GM19468 (cell line): Measurements from ENCODE around the gene CUBN.
"Not testable (repeated sequence)": the region's sequence is repeated elsewhere in the genome, so short reads cannot be mapped to it uniquely, and the experiment has no call there.

ENCODE experiments used
- ATAC-seq: cut with Tn5 transposase; IDR thresholded peaks from one replicate; pipeline ENCODE4 v1.9.1; 2021; ENCODE audit warnings: mild to moderate bottlenecking, moderate library complexity, moderate number of reproducible peaks; ENCODE audit not compliant: unreplicated experiment; ENCODE audit errors: extremely low read depth

Gene CUBN

GRCh38 chr10:16856092-16856491 lies 273.5 kb downstream of the CUBN start:
- no peak for ATAC-seq

GRCh38 chr10:16854623-16855022 lies 275.0 kb downstream of the CUBN start:
- ATAC-seq: no peak

GRCh38 chr10:16853809-16854208 lies 275.8 kb downstream of the CUBN start:
- ATAC-seq: no peak

GRCh38 chr10:16853201-16853600 lies 276.4 kb downstream of the CUBN start:
- no peak for ATAC-seq

GRCh38 chr10:16852624-16853023 lies 277.0 kb downstream of the CUBN start:
- ATAC-seq: no peak

- ATAC-seq: no peak
Measured at GRCh38 chr10:16848562-16849154, 281.0 kb downstream of the CUBN start.

- no peak for ATAC-seq
Measured at GRCh38 chr10:16847644-16848043, 282.0 kb downstream of the CUBN start.

GRCh38 chr10:16845248-16845647 lies 284.4 kb downstream of the CUBN start:
- no peak for ATAC-seq

GRCh38 chr10:16843252-16843870 lies 286.2 kb downstream of the CUBN start:
- no peak for ATAC-seq

- ATAC-seq: no peak
Measured at GRCh38 chr10:16835228-16835627, 294.4 kb downstream of the CUBN start.

- no peak for ATAC-seq
Measured at GRCh38 chr10:16832351-16833080, 297.1 kb downstream of the CUBN start.

GRCh38 chr10:16828701-16829175 lies 300.9 kb downstream of the CUBN start:
- ATAC-seq: no peak

GRCh38 chr10:16828114-16828568 lies 301.5 kb downstream of the CUBN start:
- no peak for ATAC-seq

- not testable (repeated sequence) for ATAC-seq
Measured at GRCh38 chr10:16827474-16827873, 302.1 kb downstream of the CUBN start.

GRCh38 chr10:16822726-16823360 lies 306.8 kb downstream of the CUBN start:
- ATAC-seq: no peak

GRCh38 chr10:16822027-16822426 lies 307.6 kb downstream of the CUBN start:
- ATAC-seq: no peak

GRCh38 chr10:16820421-16820820 lies 309.2 kb downstream of the CUBN start:
- no peak for ATAC-seq

- ATAC-seq: no peak
Measured at GRCh38 chr10:16820018-16820417, 309.6 kb downstream of the CUBN start.

- ATAC-seq: no peak
Measured at GRCh38 chr10:16819436-16819835, 310.2 kb downstream of the CUBN start.

- no peak for ATAC-seq
Measured at GRCh38 chr10:16819026-16819425, 310.6 kb downstream of the CUBN start.
